GM21737 (cell line): ENCODE data around the gene IGFBP5.

ENCODE experiments used
- ATAC-seq: cut with Tn5 transposase; IDR thresholded peaks from one replicate; pipeline ENCODE4 v1.9.1; 2021; ENCODE audit warnings: mild to moderate bottlenecking, moderate library complexity; ENCODE audit not compliant: unreplicated experiment

The IGFBP5 gene

GRCh38 chr2:216690456-216690852, 4.9 kb downstream of the IGFBP5 start:
- ATAC-seq, result no peak

DNA sequence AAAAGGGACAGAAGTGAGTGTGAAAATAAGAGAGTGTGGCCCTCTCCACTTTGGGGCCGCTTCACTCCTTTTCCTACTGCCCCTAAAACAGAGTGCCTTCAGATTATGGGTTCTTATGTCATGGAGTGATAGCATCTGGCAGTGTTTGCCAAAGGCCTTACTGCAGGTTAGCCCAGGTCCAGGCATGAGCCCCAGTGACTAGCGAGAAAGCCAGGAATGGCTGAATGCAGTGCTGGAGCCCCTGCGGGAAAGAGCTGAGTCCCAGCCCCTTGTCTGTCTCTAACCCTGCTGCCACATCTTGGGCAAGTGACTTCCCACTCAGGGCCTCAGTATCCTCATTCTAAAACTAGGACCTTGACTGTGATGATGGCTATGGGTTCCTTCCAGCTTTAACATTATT, 6.0 kb downstream of the IGFBP5 start:
- no peak for ATAC-seq

GRCh38 chr2:216688731-216689340, 6.5 kb downstream of the IGFBP5 start:
- ATAC-seq, result no peak

DNA sequence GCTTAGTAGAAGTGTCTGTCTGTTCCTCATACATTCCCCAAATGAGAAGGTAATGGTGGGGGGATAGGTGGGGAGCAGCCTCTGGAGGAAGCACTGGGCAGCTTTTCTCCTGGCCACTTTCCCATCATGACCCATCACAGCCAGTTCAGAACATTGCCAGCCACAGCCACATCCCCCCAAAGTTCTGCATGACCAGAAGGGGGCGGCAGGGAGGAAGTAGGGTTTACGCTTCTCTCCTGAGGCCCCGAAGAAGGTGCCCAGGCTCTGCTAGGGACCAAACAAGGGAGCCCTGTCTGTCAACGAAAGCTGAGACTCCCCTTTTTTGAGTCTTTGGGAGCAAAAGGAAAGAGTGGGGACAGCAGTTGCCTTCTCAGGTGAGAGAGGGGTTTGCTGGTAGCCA, 7.7 kb downstream of the IGFBP5 start:
- ATAC-seq, result no peak

DNA sequence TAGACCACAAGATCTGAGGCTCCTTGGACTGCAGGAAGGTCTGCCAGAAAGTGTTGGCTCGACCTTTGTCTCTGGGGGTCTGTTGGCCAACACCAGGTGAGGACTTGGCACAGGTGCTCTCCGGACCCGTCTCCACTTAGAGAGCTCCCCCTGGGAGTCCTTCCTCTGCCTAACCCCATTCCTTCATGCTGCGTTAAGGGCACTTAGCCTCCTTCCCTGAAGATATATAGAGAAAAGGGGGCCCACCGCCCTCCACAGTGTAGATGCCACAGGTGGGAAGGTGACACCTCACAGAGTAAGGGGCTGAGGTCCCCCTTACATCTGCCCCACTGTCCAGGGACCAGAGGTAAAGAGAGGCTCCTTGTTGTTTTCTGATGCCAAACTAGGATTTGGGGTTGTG, 8.2 kb downstream of the IGFBP5 start:
- ATAC-seq, result no peak

DNA sequence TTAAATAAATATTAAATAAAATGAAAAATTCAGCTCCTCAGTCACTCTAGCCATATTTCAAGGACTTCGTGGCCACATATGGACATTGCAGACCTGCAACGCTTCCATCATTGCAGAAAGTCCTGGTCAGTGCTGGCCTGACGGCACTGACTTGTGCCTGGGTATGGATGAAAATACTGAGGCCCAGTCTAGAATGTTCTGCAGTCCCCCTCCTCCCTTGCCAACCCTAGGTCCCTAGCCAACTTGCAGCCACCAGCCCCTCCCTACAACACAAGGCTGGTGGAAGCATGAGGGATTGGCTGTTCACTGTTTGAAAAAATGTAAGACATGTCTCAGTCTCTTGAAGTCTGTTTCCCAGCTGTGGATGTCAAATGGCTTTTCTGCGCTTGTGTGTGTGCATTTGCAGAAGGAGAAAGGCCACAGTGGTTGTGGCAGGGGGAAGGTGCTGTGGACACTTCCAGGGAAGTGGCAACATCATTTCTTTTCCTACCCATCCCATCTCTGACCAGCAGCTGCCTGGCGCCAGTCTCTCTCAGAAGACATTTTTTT, 9.9 kb downstream of the IGFBP5 start:
- ATAC-seq, result no peak

- no peak for ATAC-seq
Observed at GRCh38 chr2:216683846-216684245, 11.5 kb downstream of the IGFBP5 start.

- no peak for ATAC-seq
Observed at GRCh38 chr2:216681683-216682082, 13.7 kb downstream of the IGFBP5 start.

DNA sequence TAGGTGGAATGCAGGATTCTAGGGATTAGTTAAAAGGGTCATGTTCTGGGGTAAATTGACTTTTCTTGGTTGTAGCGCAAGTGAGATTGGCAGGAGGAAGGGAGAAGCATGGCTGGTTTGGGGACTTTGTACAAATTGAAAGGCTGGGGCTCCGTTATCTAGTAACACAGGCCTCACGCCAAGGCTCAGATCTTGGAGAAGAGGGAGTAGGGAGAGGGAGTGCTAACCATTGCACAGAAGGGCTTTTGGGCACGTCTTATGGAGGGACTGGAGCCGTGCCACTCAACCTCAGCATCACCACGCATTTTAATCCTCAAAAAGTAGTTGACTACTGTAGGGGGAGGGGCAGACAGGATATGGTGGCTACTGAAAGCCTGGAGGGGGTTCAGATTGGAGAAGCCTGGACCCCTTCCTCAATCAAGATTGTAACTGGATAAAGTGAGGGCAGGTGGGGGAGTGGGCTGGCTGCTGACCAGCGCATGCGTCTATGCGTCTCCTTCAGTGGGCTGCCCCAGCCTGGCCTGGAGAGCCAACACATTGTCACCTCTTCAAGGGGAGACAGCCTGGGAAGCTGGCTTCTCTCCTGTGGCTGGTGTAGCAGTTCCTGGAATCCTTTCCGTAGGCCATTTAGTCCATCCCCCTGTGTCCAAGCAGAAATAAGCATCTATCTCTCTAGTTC, 14.3 kb downstream of the IGFBP5 start:
- no peak for ATAC-seq

DNA sequence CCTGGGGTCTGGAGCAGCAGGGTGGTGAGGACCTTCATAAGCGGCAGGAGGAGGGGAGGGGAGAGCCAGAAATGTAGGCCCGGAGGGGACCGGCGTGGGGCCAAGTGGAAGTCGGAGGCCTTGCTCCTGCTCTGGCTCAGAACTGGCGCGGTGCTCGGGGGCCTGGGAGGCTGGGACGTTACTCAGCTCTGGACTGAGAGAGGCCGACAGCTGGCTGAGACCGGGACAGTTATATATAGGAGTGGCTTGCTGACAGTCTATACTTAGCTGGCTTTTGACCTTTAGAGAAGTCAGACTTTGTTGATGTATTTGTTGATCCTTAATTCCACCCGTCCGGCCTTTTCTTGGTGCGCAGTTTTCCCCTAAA, 15.7 kb downstream of the IGFBP5 start:
- ATAC-seq, result no peak

- ATAC-seq, result no peak
Observed at GRCh38 chr2:216678813-216679657, 16.3 kb downstream of the IGFBP5 start.

- no peak for ATAC-seq
Observed at GRCh38 chr2:216678098-216678465, 17.3 kb downstream of the IGFBP5 start.

DNA sequence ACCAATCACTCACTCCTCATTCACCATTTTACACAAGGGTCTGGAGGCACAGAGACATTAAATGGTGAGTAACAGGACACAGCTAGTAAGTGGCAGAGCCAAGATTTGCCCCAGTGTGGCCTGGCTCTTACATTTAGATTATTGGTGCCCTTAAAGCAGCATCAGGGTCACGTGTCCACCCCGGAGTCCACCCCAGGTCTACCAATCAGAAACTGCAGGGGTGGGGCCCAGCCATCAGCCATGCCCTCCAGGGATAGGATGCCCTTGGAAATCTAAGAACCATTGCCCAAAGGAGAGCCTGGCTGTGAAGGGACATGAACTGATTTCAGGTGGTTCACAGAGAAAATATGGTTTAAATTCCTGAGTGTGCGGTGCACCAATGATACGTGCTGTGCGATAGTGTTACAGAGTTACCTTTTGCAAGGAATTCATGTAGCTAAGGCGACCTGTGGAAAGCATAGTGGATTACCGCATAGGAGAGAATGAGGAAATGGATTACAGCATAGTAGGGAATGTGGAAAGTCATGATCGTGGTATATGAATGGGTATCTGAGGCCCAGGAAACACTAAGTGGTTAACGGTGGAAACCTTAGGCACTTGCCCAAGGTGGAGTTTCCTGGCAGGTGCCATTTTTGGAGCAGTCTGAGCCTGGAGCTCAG, 17.8 kb downstream of the IGFBP5 start:
- no peak for ATAC-seq

DNA sequence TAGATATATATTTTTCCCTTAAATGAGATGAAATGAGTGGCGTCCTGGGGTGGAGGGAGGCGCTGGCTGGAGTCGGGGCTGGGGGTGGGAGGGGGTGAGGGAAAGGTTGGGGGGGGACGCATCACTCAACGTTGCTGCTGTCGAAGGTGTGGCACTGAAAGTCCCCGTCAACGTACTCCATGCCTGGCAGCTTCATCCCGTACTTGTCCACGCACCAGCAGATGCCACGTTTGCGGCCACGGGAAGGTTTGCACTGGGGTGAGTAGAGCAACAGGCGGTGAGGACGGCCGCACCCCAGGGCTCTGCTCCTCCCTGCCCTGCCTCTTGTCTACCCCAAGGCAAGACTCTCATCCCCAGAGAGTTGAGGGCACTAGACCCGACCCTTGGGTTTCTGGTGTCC, 18.7 kb downstream of the IGFBP5 start:
- no peak for ATAC-seq

DNA sequence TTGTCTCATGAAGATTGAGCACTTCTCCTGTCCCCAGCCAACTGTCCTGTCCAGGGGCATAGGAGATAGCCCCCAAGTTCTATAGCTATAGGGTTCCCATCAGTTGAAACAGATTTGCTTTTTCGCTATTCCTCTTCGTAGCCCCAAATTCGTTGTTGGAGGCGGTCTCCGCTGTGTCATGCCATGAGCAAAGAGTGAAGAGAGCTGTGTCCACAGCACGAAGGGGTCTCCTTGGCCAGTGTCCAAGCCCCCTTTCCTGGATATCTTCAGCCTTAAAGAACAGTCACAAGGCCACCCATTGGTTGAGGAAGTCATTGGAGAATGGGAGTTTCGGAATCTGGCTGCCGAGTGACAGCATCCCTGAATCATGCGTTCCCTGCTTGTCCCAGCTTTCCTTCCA, 21.0 kb downstream of the IGFBP5 start:
- no peak for ATAC-seq

- no peak for ATAC-seq
Observed at GRCh38 chr2:216673609-216674008, 21.7 kb downstream of the IGFBP5 start.

- no peak for ATAC-seq
Observed at GRCh38 chr2:216673021-216673420, 22.3 kb downstream of the IGFBP5 start.

- ATAC-seq, result no peak
Observed at GRCh38 chr2:216672466-216672865, 22.9 kb downstream of the IGFBP5 start.

GRCh38 chr2:216671791-216672343, 23.5 kb downstream of the IGFBP5 start:
- no peak for ATAC-seq

DNA sequence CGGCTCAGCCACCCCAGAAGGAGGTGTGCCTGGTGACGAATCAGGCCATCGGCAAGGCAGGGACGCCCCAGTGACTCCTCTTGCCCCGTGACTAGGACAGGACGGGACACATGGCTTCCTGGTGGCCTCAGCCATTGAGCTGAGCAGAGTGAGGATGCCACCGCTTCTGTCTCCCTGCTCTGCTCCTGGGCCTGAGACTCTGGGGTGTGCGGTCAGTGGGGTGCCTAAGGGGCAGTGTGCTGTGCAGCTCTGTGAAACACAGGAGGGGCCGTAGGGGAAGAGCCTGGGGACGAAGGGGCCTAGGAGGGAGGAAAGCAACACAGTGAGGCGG, 24.3 kb downstream of the IGFBP5 start:
- ATAC-seq, result no peak
